ENCODE data around the gene LENG8.
"Not testable (repeated sequence)": the region's sequence is repeated elsewhere in the genome, so short reads cannot be mapped to it uniquely, and the experiment has no call there.

Gene LENG8

GRCh38 chr19:54509200-54509940, 60.4 kb downstream of the LENG8 start:
- not testable (repeated sequence) for DNase-seq (ENCODE audit: low read depth in 1 of 2, low spot score in 1 of 2)
